AG09309 (cell line): ENCODE results near the gene TMEM256.

Experiments used
- DNase-seq: peaks from one replicate; pipeline ENCODE4 v3.0.0-alpha.2; 2010; ENCODE audit warnings: low read depth
- H3K4me3 ChIP-seq: 2 replicates; pipeline ENCODE4 v1.5.1; 2011; ENCODE audit warnings: mild to moderate bottlenecking, low read depth, low read length, moderate library complexity; ENCODE audit not compliant: control insufficient read depth
- CTCF ChIP-seq: IDR thresholded peaks from 2 replicates; pipeline ENCODE4 v1.5.1; 2011; ENCODE audit warnings: mild to moderate bottlenecking, low read depth, low read length, inconsistent platforms; ENCODE audit not compliant: insufficient read depth, control insufficient read depth; ENCODE audit errors: missing control alignments

TMEM256 gene

DNA sequence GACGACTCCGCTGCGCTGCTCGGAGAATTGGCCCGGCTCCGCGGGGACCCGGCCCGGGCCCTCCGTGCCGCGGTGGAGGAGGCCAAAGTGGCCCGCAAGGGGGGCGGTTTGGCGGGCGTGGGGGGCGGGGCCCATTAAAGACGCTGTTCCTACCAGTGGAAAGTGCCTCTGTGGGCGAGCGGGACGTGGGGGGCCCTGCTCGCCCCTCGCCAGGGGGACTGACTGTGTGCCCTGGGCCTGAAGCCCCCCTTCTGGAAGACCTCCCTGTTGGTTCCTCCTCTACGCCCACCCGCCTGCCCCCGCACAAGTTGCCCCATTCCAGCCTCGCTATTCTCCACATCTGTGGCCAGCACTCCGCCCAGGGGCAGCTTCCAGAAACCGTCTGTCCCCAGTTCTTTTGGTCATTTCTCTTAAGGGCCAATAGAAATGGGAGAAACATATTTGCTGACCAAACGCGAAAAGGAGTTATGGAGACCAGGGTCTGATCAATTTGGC lies 33.5 kb upstream of the TMEM256 start:
- DNase-seq, result no peak
- peak overlapping the region; percentile 17 for H3K4me3 ChIP-seq
- TF ChIP-seq CTCF, result no peak

- H3K4me3 ChIP-seq, result peak overlapping the region; percentile 32
- TF ChIP-seq CTCF, result peak; percentile 54
- DNase-seq, result peak; percentile 18
These were observed 32.9 kb upstream of the TMEM256 start for GRCh38 chr17:7436556-7437368.

GRCh38 chr17:7435676-7436555 lies 32.0 kb upstream of the TMEM256 start:
- no peak for TF ChIP-seq CTCF
- no peak for DNase-seq

DNA sequence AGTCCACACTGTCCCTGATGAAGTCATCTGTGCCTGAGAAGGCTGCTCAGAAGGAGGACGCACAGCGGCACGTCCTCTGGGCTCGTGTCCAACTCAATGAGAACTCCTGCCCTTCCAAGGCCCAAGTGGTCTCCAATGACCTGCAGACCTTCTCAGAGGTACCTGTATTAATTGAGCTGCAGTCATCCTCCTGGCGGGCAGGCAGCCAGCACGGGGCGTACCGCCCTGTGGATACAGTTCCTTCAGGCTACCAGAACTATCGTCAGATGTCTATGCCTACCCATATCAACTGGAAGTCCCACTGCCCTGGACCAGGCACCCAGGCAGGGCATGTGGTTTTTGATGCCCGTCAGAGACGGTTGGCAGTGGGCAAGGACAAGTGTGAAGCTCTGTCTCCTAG lies 28.4 kb upstream of the TMEM256 start:
- no peak for TF ChIP-seq CTCF
- no peak for DNase-seq
- no peak overlapping the region for H3K4me3 ChIP-seq

More at GRCh38 chr17:7435676-7436555, 32.0 kb upstream of the TMEM256 start:
- H3K4me3 ChIP-seq, result peak overlapping the region; percentile 45

- no peak for TF ChIP-seq CTCF
- no peak for DNase-seq
- no peak overlapping the region for H3K4me3 ChIP-seq
These were observed 27.3 kb upstream of the TMEM256 start for GRCh38 chr17:7431231-7431630.

GRCh38 chr17:7429722-7430121 lies 25.8 kb upstream of the TMEM256 start:
- no peak for TF ChIP-seq CTCF
- no peak overlapping the region for H3K4me3 ChIP-seq
- no peak for DNase-seq
